SK-N-SH (cell line): Measurements from ENCODE around the gene UTRN. TPM values are rescaled to one million over a fixed set of nuclear protein-coding genes. Genes with fewer than 3 reads are reported as not detected.

Experiments
- CTCF ChIA-PET: fragments of 300-600, 350-600 bp; formaldehyde crosslinking; extraction: SDS; loops from one replicate; lab custom pipeline; 2021; lab: Yijun Ruan, JAX
- POLR2A ChIA-PET: fragments of 350-600 bp; sonication (Branson Sonifier 250); formaldehyde crosslinking; extraction: SDS; loops from one replicate; lab custom pipeline; 2020; ENCODE audit warnings: antibody characterized with exemption, inconsistent platforms; lab: Yijun Ruan, JAX
- DNase-seq: peaks from one replicate; pipeline ENCODE4 v3.0.0; 2012
- H2AFZ ChIP-seq: fragments of 200-600 bp; sonication (generic); 2 replicates; pipeline ENCODE4 v1.8.1; 2016; ENCODE audit warnings: antibody characterized with exemption, mild to moderate bottlenecking, low read depth
- H3F3A ChIP-seq: fragments of 200-600 bp; sonication (generic); replicated peaks from 2 replicates; pipeline ENCODE3; 2016; ENCODE audit warnings: antibody characterized with exemption, mild to moderate bottlenecking; ENCODE audit not compliant: insufficient read depth
- H3K27ac ChIP-seq, 2 experiments: fragments of 200-500 bp in 1 of 2; fragments of 200-600 bp in 1 of 2; sonication (Bioruptor generic) in 1 of 2; sonication (generic), shearing (Covaris generic) in 1 of 2; 2 replicates each; pipeline versions ENCODE4 v1.5.1 to v1.6.1; 2014 to 2016; ENCODE audit warnings: low read depth in 2 of 2, inconsistent platforms in 1 of 2, low read length in 1 of 2, mild to moderate bottlenecking in 1 of 2, mixed read lengths in 1 of 2
- H3K27me3 ChIP-seq: fragments of 200-600 bp; sonication (generic), shearing (Covaris generic); 2 replicates; pipeline ENCODE4 v1.6.1; 2016; ENCODE audit warnings: mixed run types; ENCODE audit not compliant: insufficient read depth
- H3K36me3 ChIP-seq, 2 experiments: fragments of 200-500 bp in 1 of 2; fragments of 200-600 bp in 1 of 2; sonication (Bioruptor generic) in 1 of 2; sonication (generic) in 1 of 2; replicated peaks in 1 of 2; 2 replicates each; pipeline versions ENCODE3 to v1.5.1; 2014 to 2016; ENCODE audit warnings: low read length in 1 of 2, mild to moderate bottlenecking in 1 of 2; ENCODE audit not compliant: insufficient read depth in 2 of 2, control insufficient read depth in 1 of 2
- H3K4me1 ChIP-seq, 2 experiments: fragments of 200-500 bp in 1 of 2; fragments of 200-600 bp in 1 of 2; sonication (Bioruptor generic) in 1 of 2; sonication (generic), shearing (Covaris generic) in 1 of 2; 2 replicates each; pipeline versions ENCODE4 v1.5.1 to v1.6.1; 2014 to 2016; ENCODE audit warnings: low read depth in 1 of 2, low read length in 1 of 2, mixed run types in 1 of 2; ENCODE audit not compliant: insufficient read depth in 2 of 2, control insufficient read depth in 1 of 2
- H3K4me2 ChIP-seq: fragments of 200-600 bp; sonication (generic), shearing (Covaris generic); 2 replicates; pipeline ENCODE4 v1.6.1; 2017; ENCODE audit warnings: mixed run types
- H3K4me3 ChIP-seq, 2 experiments: fragments of 200-500 bp in 1 of 2; fragments of 200-600 bp in 1 of 2; sonication (Bioruptor generic) in 1 of 2; sonication (generic), shearing (Covaris generic) in 1 of 2; 2 replicates each; pipeline versions ENCODE4 v1.5.1 to v1.8.1; 2014 to 2016; ENCODE audit warnings: low read depth in 2 of 2, inconsistent platforms in 1 of 2, low read length in 1 of 2, mild to moderate bottlenecking in 1 of 2, mixed read lengths in 1 of 2, moderate library complexity in 1 of 2
- H3K79me2 ChIP-seq: fragments of 200-600 bp; sonication (generic); 2 replicates; pipeline ENCODE4 v1.8.1; 2017; ENCODE audit warnings: mild to moderate bottlenecking; ENCODE audit not compliant: insufficient read depth
- H3K9ac ChIP-seq: fragments of 200-600 bp; sonication (generic); 2 replicates; pipeline ENCODE4 v1.6.1; 2017; ENCODE audit warnings: mixed run types
- H3K9me2 ChIP-seq: fragments of 200-600 bp; sonication (generic); 2 replicates; pipeline ENCODE4 v1.6.1; 2017; ENCODE audit warnings: mixed run types
- H3K9me3 ChIP-seq: fragments of 200-600 bp; sonication (generic); 2 replicates; pipeline ENCODE4 v1.6.1; 2017; ENCODE audit warnings: mixed run types, mild to moderate bottlenecking, moderate library complexity
- H4K20me1 ChIP-seq: fragments of 200-600 bp; sonication (generic); 2 replicates; pipeline ENCODE4 v1.6.1; 2017; ENCODE audit warnings: mild to moderate bottlenecking, mixed run types; ENCODE audit not compliant: insufficient read depth
- EZH2phosphoT487 ChIP-seq: fragments of 200-600 bp; sonication (generic); IDR thresholded peaks from 2 replicates; pipeline ENCODE4 v1.6.1; 2017; ENCODE audit warnings: low read depth, mixed run types, mild to moderate bottlenecking, antibody characterized with exemption, moderate library complexity, borderline replicate concordance
- FOSL2 ChIP-seq: IDR thresholded peaks from 2 replicates; pipeline ENCODE4 v1.4.0; 2012; ENCODE audit warnings: low read depth, mild to moderate bottlenecking, moderate library complexity, borderline replicate concordance
- NFIC ChIP-seq: IDR thresholded peaks from 2 replicates; pipeline ENCODE4 v1.4.0; 2012; ENCODE audit warnings: borderline replicate concordance
- POLR2AphosphoS5 ChIP-seq: IDR thresholded peaks from 2 replicates; pipeline ENCODE4 v1.6.1; 2012; ENCODE audit warnings: low read depth, low read length
- RAD21 ChIP-seq: IDR thresholded peaks from 2 replicates; pipeline ENCODE4 v1.6.1; 2012; ENCODE audit warnings: mild to moderate bottlenecking, low read length
- RCOR1 ChIP-seq: fragments of 150-350 bp; IDR thresholded peaks from 2 replicates; pipeline ENCODE4 v1.6.1; 2017; ENCODE audit warnings: antibody characterized with exemption, low read length
- RXRA ChIP-seq: IDR thresholded peaks from 2 replicates; pipeline ENCODE4 v1.4.0; 2012; ENCODE audit warnings: low read depth, mild to moderate bottlenecking, borderline replicate concordance
- SMC3 ChIP-seq: IDR thresholded peaks from 2 replicates; pipeline ENCODE4 v1.6.1; 2012; ENCODE audit warnings: low read depth, low read length, improper control_type of control experiment
- TCF12 ChIP-seq: IDR thresholded peaks from 2 replicates; pipeline ENCODE4 v1.4.0; 2012
- TEAD4 ChIP-seq: IDR thresholded peaks from 2 replicates; pipeline ENCODE4 v1.4.0; 2012; ENCODE audit warnings: mild to moderate bottlenecking, borderline replicate concordance; ENCODE audit not compliant: insufficient read depth
- USF1 ChIP-seq: IDR thresholded peaks from 2 replicates; pipeline ENCODE4 v1.4.0; 2012; ENCODE audit warnings: low read depth, borderline replicate concordance
- whole genome bisulfite sequencing: methylation state at CpG from one replicate; pipeline ENCODE4 v1.1.6; 2017; ENCODE audit warnings: low lambda C conversion rate; 5-methylcytosine and 5-hydroxymethylcytosine counted together
- polyA plus RNA-seq, 3 experiments: library from polyadenylated mRNA; depleted of rRNA; stranded (reverse); fragments of >200 nt; gene quantifications; 2 replicates each; pipeline ENCODE4 v1.2.3, GENCODE V29; 2012
- TF ChIP-seq, protein P1 (sequence below): fragments of 150-350 bp; IDR thresholded peaks from 2 replicates; pipeline ENCODE4 v1.6.1; 2016; ENCODE audit warnings: mild to moderate bottlenecking, low read depth, low read length

UTRN gene
- polyA plus RNA-seq, 1 of the 3 experiments (the other 2 are of a cell fraction): 6.8 TPM

- TF ChIP-seq RXRA (no peak), TCF12 (no peak)
Observed at GRCh38 chr6:144305567-144305966, 20.4 kb downstream of the UTRN start (continued).

- ChIA-PET POLR2A (no interaction called here), CTCF (interaction anchor here (1.3 kb wide), 1 partner anchor 9 kb away, joined by 4 read pairs; no protein-coding TSS in a partner anchor)
- H3K27me3 ChIP-seq: no peaks in the 10 kb centered on the region
- 0 out of 2 replicates have a peak overlapping the region, but pooled peaks have one; percentile 30 for H2AFZ ChIP-seq
- H3K4me3 ChIP-seq: no peak overlapping the region; a peak in 1 of 4 replicates
- no peaks in the 10 kb centered on the region for H3K9me2 ChIP-seq
- DNase-seq: no peak
- TF ChIP-seq TEAD4 (no peak), EZH2phosphoT487 (no peak), SMC3 (no peak), POLR2AphosphoS5 (no peak), NFIC (no peak), USF1 (no peak)
- TF ChIP-seq, protein P1, sequence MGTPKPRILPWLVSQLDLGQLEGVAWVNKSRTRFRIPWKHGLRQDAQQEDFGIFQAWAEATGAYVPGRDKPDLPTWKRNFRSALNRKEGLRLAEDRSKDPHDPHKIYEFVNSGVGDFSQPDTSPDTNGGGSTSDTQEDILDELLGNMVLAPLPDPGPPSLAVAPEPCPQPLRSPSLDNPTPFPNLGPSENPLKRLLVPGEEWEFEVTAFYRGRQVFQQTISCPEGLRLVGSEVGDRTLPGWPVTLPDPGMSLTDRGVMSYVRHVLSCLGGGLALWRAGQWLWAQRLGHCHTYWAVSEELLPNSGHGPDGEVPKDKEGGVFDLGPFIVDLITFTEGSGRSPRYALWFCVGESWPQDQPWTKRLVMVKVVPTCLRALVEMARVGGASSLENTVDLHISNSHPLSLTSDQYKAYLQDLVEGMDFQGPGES: no peak
- no peaks in the 10 kb centered on the region for H3K36me3 ChIP-seq
- H4K20me1 ChIP-seq: no peaks in the 10 kb centered on the region
- H3K4me1 ChIP-seq: no peaks in the 10 kb centered on the region; a peak in 1 of 4 replicates
- 19% methylated on average over 3 of the region's 3 CpGs for WGBS
- no peaks in the 10 kb centered on the region for H3K9me3 ChIP-seq
- H3K27ac ChIP-seq: peak overlapping the region; percentile 23 to 28; a peak in 2 of 4 replicates
- H3F3A ChIP-seq: peaks cover 5% of the 10 kb centered on the region
- peaks cover 13% of the 10 kb centered on the region for H3K79me2 ChIP-seq
- H3K4me2 ChIP-seq: peak overlapping the region; percentile 46; the same call in 1 of the 2 replicates
- H3K9ac ChIP-seq: no peak overlapping the region
Observed at GRCh38 chr6:144305985-144306384, 20.9 kb downstream of the UTRN start.

DNA sequence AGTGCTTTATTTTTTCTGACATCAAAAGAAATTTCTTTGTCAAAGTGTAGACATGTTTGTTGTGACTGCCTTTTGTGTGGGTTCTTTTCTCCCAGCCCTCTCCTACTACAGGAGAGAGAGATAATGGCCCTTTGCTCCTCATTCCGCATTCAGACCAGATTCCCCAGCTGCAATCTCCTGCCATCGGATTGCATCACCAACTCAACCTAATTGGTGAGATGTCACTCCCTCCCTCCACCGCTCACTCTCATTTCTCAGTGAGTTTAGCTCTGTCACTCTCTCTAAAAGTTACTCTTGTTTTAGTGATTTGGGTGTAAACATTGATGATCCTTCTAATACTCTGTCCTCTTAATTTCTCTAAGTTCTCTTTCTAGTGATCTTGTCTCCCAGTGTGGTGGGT, 22.7 kb downstream of the UTRN start:
- no peak for DNase-seq
- no peaks in the 10 kb centered on the region for H3K27me3 ChIP-seq
- CTCF ChIA-PET: no interaction called here
- TF ChIP-seq RCOR1: no peak
- no peak for TF ChIP-seq POLR2AphosphoS5
- no peak for TF ChIP-seq TCF12
- no peak for TF ChIP-seq RAD21
- no peak for TF ChIP-seq FOSL2
- TF ChIP-seq, protein P1: no peak
- TF ChIP-seq, all 33 proteins: peak for 0
- no peak overlapping the region for H3K9ac ChIP-seq
- no peak overlapping the region for H3K4me3 ChIP-seq
- H3K36me3 ChIP-seq: no peaks in the 10 kb centered on the region
- no peaks in the 10 kb centered on the region for H3K9me3 ChIP-seq
- H2AFZ ChIP-seq: no peak overlapping the region
- H3K9me2 ChIP-seq: no peaks in the 10 kb centered on the region
- POLR2A ChIA-PET: no interaction called here
- H3F3A ChIP-seq: peaks cover 5% of the 10 kb centered on the region
- WGBS: 22% methylated on average over 3 of the region's 3 CpGs
- no peak overlapping the region for H3K4me2 ChIP-seq
- no peak overlapping the region for H3K27ac ChIP-seq
- no peaks in the 10 kb centered on the region for H4K20me1 ChIP-seq
- H3K4me1 ChIP-seq: no peaks in the 10 kb centered on the region; a peak in 2 of 4 replicates
- peaks cover 13% of the 10 kb centered on the region for H3K79me2 ChIP-seq
